NCI-H748 (cell line): ENCODE measurements around the gene LMTK3.

Experiments
- DNase-seq: peaks from one replicate; lab custom pipeline; 2025; ENCODE audit not compliant: unreplicated experiment; lab: John Stamatoyannopoulos, UW

Gene LMTK3

GRCh38 chr19:48509467-48510194 lies 2.0 kb downstream of the LMTK3 start:
- DNase-seq, result no peak

- no peak for DNase-seq
These were observed 2.8 kb downstream of the LMTK3 start for GRCh38 chr19:48508729-48509411.

DNA sequence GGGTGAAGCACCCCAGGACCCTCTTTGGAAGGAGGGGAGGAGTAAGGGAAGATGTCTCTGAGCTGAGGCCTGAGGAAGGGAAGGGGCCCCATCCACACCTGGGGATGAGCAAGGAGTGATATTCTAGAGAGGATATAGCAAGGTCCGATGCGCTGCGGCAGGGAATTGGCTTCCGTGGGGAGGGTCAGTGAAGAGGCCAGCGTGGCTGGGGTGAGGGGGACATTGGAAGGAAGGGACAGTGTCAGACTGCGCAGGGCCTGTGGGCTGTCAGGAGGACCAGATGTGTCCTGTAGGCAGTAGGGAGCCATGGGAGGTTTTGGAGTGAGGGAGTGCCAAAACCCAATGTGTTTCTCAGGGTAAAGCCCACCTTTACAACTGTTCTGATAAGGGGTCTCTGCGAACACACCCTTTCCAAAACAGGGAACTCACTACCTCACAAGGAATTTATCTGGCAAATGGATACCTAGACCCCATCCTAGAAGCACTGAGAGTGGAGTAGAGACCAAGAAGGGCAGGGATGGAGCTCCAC lies 3.7 kb downstream of the LMTK3 start:
- no peak for DNase-seq

DNA sequence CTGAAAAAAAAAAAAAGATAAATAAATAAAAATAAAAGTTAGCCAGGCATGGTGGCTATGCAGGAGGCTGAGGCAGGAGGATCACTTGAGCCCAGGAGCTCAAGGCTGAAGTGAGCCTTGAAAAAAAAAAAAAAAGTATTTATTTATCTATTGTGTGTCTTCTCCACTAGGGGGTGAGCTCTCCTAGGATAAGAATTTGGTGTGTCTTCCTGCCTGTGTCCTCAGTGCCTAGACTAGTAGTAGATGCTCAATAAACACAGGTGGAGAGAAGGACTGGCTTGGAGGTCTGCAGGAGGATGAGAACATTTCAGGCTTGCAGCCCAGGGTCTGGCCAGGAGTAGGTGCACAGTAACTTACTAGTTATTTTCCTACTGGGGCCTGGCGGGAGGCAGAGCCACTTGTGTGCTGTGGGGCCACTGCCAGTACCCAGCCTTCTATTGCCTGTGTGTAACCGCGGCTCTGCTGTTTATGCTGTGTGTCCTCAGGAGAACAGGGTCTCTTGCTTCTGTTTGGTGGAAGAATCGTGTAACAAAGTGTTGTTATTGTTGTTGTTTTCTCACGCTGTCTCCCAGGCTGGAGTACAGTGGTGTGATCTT lies 5.4 kb downstream of the LMTK3 start:
- peak; percentile 68 for DNase-seq

DNA sequence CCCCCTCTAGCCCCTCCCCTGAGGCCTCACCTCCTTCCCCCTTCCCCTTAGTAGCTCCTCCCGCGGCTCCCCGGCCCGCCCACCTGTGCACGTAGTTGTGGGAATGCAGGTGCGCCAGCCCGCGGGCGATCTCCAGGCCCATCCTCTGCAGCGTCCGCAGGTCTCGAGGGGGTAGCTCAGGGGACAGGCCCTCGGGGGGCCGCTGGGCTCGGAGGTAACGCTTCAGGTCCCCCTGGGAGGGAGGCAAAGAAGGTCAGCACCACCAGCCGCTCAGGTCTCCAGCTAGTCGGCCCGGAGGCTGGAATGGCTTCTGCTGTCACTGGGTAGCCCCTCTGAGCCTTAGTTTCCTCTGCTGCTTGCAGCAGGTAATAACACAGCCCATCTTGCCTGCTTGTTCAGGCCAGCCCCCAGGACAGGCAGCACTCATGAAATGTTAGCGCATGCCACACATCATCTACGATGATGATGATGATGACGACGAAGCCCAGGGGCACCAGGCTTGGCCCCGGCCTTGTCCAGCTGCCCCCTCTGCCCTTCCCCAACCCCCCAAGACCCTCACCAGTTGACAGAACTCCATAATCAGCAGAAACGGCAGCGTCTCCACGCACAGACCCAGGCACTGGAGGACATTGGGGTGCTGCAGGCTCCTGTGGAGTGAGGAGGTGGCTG lies 9.2 kb downstream of the LMTK3 start:
- DNase-seq, result no peak

- DNase-seq, result peak; percentile 98
These were observed 9.9 kb downstream of the LMTK3 start for GRCh38 chr19:48501494-48502349.

DNA sequence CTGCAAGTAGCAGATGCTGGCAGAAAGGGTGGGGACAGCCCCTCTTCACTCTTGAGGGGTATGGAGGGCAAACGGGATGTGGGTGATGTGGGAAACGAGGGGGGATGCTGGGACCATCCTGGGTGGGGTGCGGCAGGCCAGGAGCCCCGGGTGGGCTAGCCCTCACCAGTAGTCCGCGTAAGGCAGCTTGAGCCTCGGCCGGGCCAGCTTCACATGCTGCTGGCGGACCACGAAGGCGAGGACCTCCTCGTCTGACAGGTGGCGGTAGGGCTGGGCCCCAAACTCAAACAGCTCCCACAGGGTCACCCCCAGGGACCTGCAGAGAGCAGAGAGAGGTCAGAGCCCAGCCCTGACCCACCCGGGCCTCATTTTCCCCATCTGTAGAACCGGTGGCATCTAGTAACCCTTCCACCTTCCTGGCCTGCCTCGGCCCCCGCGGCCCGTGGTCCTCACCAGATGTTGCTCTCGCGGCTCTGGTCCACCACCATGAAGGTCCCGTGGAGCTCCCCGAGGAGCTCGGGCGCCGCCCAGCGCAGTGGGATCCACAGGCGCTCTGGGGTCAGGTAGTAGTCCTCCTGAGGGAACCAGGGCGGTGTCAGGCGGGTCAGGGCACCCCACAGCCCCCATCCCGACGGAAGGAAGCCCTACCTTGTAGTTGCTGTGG lies 10.7 kb downstream of the LMTK3 start:
- DNase-seq, result no peak

DNA sequence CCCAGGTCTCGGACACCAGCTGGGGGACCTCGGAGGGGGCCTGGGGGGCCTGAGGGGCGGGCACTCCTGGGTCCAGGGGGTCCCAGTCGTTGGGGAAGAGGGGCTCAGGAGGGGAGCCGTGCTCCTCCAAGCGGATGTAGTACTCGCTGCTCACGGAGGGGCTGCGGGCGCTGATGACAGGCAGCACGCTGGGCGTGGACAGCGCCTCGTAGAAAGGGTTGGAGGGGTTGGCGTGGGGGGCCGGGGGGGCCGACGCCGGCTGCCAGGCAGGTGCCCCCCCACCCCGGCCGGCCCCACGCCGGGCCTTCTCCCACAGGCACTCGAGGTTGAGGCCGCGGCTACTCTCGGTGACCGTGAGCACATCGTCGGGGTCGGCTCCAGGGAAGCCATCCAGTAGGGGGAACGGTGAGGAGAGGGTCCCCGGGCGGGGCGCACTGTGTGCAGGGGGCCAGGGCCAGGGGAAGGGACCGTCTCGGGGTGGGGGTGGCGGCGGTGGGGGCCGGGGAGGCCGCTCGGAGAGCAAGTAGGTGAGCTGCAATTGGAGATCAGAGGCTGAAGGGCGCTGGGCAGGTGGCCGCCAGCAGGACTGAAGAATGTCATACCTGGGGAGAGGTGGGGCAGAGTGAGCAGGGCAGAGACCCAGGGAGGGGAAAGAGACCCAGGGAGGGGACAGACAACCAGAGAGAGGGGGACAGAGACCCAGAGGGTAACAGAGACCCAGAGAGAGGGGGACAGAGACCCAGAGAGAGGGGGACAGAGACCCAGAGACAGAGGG lies 12.1 kb downstream of the LMTK3 start:
- peak; percentile 46 for DNase-seq

- DNase-seq, result peak; percentile 31
These were observed 12.9 kb downstream of the LMTK3 start for GRCh38 chr19:48498595-48499311.

GRCh38 chr19:48497728-48498594 lies 13.7 kb downstream of the LMTK3 start:
- DNase-seq, result no peak

DNA sequence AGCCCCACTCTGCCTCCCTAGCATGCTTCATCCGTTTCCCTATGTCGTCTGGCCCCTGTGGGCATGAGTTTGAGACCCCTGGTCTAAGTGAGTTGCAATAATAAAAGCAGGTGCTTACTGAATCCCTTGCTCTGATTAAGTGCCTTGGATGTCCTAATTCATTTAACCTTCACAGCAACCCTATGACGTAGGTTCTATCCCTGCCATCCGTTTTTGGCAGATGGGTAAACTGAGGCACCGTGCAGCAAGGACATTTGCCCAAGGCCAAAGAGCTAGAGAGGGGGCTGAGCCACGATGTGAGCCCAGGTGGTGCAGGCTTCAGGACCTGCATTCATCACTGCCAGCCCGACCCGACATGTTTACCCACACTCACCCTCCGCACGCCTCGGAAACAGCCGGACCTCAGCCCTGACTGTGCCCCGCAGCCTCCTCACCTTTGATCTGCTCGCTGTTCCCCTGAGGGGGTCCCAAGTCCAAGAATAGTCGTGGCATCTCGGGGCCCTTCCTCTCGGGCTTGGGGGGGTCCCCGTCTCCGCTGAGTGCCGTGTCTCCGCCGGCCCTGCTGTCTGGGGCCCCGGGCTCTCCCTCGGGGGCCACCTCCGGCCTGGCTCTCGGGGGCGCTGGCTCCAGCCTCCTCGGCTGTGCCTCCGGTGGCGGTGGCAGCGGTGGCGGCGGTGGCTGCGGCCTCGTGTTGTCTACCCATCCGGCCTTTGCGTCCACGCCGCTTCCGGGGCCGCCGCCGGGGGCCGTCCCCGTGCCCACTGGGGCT lies 14.5 kb downstream of the LMTK3 start:
- peak; percentile 32 for DNase-seq

DNA sequence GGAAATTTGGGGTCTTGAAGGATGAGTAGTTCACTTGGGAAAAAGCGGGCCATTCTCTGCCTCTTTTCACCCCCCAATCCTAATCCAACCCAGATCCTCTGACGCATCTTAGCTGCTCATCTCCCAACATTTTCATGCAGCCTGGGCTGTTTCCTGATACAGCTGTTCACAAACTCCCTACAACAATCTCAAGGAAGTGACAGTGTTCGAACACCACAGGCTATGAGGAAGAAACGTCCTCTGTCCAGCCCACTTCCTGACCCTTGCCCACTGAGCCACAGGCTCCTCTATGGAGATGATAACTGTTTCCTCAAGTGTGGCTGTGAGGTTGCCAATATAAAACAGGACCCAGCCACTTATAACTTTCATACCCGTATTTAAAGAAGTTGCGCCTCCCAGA lies 16.2 kb downstream of the LMTK3 start:
- no peak for DNase-seq

GRCh38 chr19:48493718-48494401 lies 17.8 kb downstream of the LMTK3 start:
- no peak for DNase-seq

DNA sequence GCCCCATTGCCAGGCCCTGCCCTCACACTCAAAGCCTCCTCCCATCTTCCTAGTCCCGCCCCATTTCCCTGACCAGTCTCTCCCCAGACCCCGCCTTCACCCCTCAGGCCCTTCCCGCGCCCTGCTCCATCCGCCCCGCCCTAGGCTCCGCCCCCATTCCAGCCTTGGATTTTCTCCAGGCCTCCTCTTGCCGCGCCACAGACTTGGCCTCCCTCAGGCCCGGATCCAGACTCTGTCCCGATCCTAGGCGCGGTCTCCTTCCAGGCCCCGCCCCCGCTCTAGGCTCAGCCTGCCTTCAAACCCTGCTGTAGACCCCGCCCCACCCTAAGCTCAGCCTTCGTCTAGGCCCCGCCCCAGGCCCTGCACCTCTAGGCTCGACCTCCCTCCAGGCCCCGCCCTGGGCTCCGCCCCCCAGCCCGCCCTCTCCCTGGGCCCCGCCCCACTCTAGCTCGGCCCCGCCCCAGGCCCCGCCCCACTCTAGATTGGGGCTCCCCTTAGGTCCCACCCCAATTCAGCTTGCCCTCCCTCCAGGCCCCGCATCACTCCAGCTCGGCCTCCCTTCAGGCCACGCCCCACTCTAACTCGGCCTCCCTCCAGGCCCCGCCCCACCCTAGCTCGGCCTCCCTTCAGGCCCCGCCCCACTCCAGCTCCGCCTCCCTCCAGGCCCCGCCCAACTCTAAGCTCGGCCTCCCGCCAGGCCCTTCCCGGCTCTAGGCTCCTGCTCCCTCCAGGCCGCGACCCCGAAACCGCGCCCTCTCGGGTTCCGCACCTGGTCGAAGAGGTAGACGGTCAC lies 18.5 kb downstream of the LMTK3 start:
- peak; percentile 99 for DNase-seq

DNA sequence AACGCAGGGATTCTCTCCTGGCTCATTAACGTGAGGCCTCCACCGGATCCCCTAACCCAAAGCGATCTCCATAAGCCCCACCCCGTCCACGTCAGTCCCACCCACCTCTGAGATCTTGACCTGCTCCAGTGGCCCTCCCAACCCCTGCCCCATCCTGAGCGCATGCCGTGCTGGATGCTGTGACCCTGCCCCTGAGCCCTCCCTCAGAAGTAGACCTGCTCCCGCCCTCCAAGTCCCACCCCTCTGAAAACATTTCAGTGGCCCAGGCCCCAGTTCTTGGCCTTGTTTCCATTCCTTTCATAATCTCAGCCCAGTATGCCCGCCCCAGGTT lies 19.9 kb downstream of the LMTK3 start:
- no peak for DNase-seq
